GM18499 (cell line): Measurements from ENCODE around the gene TMEM248.
"Not testable (repeated sequence)": the region's sequence is repeated elsewhere in the genome, so short reads cannot be mapped to it uniquely, and the experiment has no call there.

Experiments used
- ATAC-seq: cut with Tn5 transposase; IDR thresholded peaks from one replicate; pipeline ENCODE4 v1.9.1; 2021; ENCODE audit warnings: moderate number of reproducible peaks; ENCODE audit not compliant: insufficient read depth, unreplicated experiment

TMEM248 gene

GRCh38 chr7:66946545-66946944, 25.5 kb downstream of the TMEM248 start:
- ATAC-seq, result no peak

- ATAC-seq, result no peak
These were observed 27.6 kb downstream of the TMEM248 start for GRCh38 chr7:66948480-66949109.

- no peak for ATAC-seq
These were observed 29.3 kb downstream of the TMEM248 start for GRCh38 chr7:66950311-66950710.

- no peak for ATAC-seq
These were observed 29.7 kb downstream of the TMEM248 start for GRCh38 chr7:66950763-66951162.

GRCh38 chr7:66952343-66953043, 31.5 kb downstream of the TMEM248 start:
- ATAC-seq, result no peak

- ATAC-seq, result no peak
These were observed 32.0 kb downstream of the TMEM248 start for GRCh38 chr7:66953044-66953427.

GRCh38 chr7:66957595-66958290, 36.7 kb downstream of the TMEM248 start:
- no peak for ATAC-seq

- no peak for ATAC-seq
These were observed 37.7 kb downstream of the TMEM248 start for GRCh38 chr7:66958538-66959350.

GRCh38 chr7:66960192-66960591, 39.2 kb downstream of the TMEM248 start:
- ATAC-seq, result no peak

- no peak for ATAC-seq
These were observed 40.1 kb downstream of the TMEM248 start for GRCh38 chr7:66961096-66961495.

GRCh38 chr7:66964411-66964810, 43.4 kb downstream of the TMEM248 start:
- no peak for ATAC-seq

GRCh38 chr7:66967029-66967428, 46.0 kb downstream of the TMEM248 start:
- ATAC-seq, result no peak

- not testable (repeated sequence) for ATAC-seq
These were observed 48.0 kb downstream of the TMEM248 start for GRCh38 chr7:66969001-66969400.

- ATAC-seq, result no peak
These were observed 49.3 kb downstream of the TMEM248 start for GRCh38 chr7:66970310-66970709.

GRCh38 chr7:66974986-66975590, 54.1 kb downstream of the TMEM248 start:
- ATAC-seq, result no peak

- ATAC-seq, result not testable (repeated sequence)
These were observed 57.3 kb downstream of the TMEM248 start for GRCh38 chr7:66978312-66978711.

- ATAC-seq, result not testable (repeated sequence)
These were observed 58.0 kb downstream of the TMEM248 start for GRCh38 chr7:66979013-66979412.

GRCh38 chr7:66980336-66980735, 59.3 kb downstream of the TMEM248 start:
- ATAC-seq, result not testable (repeated sequence)

GRCh38 chr7:66989552-66989951, 68.5 kb downstream of the TMEM248 start:
- not testable (repeated sequence) for ATAC-seq

- ATAC-seq, result not testable (repeated sequence)
These were observed 73.0 kb downstream of the TMEM248 start for GRCh38 chr7:66994051-66994450.
